GM21723 (cell line): ENCODE data around the gene PCAT7.
"Not testable (repeated sequence)": the region's sequence is repeated elsewhere in the genome, so short reads cannot be mapped to it uniquely, and the experiment has no call there.

ENCODE experiments used
- ATAC-seq: cut with Tn5 transposase; IDR thresholded peaks from one replicate; pipeline ENCODE4 v1.9.1; 2021; ENCODE audit warnings: mild to moderate bottlenecking, moderate library complexity; ENCODE audit not compliant: unreplicated experiment

The PCAT7 gene

DNA sequence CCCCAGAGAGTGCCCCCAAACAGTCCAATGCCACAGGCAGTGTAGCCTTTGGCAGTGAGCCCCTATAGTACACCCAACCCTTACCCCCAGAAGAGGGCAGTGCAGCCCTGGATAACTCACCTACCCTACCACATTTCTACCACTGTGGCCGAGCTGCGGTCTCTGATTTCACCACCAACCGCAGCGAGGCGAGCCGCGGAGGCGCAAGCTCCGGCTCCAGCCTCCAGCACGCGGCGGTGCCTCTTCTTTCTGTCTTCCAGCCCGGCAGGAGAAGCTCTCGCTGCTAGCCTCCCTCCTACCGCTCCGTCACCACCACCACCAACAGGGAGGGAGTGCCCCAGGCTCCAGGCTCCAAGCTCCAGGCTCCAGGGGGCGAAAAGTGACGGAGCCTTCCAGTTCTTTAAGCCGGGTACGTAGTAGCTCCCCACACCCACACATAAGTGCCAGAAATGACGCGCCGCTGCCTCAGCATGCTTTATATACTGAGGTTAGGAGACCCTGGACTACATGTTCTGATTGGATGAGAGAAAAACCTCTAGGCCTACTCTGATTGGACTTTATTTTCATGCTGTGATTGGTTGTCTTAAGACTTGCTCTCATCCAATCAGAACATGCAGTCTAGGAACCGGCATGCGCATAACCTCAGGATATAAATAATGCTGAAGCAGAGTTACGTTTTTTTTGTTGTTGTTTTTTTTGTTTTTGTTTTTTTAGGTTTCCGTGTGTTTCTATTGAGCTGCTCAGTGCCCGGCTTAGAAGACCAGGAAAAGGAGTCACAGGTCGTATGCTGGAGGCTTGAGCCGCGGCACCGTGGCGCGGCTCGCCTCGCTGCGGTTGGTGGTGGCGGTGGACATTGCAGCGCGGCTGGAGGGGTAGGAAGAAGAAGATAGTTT lies at the start of gene PCAT7:
TSS of gene PCAT7 (plus strand) at position 645 of the 893 bp plus-strand sequence.
- ATAC-seq: no peak

DNA sequence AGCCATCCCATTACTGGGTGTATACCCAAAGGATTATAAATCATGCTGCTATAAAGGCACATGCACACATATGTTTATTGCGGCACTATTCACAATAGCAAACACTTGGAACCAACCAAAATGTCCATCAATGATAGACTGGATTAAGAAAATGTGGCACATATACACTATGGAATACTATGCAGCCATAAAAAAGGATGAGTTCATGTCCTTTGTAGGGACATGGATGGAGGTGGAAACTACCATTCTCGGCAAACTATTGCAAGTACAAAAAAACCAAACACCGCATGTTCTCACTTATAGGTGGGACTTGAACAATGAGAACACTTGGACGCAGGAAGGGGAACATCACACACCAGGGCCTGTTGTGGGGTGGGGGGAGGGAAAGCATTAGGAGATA lies 48.5 kb upstream of the PCAT7 start:
- not testable (repeated sequence) for ATAC-seq

DNA sequence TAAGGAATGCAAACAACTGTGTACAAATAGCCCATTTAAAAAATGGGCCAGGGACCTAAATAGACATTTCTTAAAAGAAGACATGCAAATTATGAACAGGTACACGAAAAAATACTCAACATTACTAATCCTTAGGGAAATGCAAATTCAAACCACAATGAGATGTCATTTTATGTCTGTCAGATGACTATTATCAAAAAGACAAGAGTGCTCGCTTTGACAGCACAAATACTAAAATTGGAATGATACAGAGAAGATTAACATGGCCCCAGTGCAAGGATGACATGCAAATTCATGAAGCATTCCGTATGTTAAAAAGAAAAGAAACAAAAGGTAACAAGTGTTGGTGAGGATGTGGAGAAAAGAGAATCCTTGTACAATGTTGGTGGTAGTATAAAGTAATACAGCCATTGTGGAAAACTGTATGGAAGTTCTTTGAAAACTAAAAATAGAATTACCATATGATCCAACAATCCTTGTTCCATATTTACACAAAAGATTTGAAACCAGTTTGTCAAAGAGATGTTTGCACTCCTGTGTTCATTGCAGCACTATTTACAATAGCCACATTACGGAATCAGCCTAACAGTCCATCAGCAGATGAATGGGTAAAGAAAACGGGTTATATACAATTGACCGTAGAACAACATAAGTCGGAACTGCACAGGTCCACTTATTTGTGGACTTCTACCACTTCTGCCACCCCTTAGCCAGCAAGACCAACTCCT lies 47.2 kb upstream of the PCAT7 start:
- ATAC-seq: no peak

DNA sequence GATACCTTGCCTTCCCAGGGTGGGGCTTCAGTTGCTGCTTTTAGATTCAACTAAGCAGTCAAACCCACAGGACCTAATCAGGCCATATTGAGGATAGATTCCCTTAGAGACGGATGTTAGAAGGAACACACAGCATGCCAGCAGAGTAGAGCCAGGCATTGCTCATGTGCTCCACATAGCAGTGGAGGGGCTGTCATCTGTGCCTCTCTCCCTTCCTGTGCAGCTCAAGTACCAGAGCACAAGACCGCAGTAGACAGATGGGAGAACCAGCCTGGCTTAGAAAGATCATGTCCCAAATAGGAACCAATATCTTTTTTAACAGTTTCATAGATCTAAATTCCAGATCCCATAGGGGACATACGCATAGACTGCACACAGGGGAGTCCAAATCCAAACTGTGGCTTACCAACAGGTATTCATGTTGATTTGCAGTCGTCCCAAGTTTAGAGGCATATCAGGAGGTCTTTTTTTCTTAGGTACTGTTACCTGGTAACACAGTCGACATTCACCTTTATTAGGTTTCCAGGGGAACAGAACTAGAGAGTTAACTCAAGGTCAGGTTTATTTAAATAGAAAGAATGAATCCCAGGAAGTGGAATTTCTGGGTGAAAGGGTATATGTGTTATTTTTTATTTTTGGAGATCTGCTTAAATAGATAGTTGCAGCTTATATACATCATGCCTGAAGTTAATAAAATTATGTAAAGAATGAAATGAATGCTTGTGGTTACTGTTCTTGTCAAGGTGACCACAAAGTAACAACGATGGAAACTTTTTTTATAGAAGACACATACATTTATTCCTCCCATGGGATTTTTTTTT lies 43.5 kb upstream of the PCAT7 start:
- no peak for ATAC-seq

DNA sequence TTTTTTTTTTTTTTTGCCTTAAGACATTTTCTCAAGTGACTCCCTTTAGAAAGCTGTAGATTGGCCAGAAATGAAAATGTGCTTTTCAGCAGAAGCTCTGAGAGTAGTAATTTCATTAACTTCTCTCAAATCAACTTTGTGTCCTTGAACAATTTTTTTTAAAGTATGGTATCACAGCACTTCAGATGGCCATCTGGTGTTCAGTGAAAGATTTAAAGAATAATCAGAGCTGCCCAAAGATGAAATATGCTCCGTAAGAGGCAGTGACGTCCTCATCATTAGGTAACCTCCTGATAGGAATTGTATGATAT lies 43.0 kb upstream of the PCAT7 start:
- ATAC-seq: no peak

DNA sequence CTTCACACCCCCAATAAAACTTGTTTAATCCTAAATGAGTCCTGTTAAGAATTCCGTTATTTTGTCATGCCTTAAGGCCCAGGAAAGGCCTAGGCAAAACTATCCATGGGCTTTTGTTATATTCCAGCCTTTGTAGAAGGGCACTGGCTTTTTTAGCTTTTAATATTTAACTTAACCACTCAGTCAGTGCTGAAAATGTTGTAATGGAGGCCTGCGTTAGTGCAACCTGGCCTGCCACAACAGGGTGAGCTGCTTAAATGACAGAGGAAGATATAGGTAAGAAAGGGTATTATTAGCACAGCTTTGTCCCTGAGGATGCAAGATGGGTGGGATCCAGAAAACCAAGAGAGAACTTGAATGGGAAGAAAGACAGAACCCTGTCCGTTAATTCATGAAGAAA lies 40.2 kb upstream of the PCAT7 start:
- no peak for ATAC-seq

DNA sequence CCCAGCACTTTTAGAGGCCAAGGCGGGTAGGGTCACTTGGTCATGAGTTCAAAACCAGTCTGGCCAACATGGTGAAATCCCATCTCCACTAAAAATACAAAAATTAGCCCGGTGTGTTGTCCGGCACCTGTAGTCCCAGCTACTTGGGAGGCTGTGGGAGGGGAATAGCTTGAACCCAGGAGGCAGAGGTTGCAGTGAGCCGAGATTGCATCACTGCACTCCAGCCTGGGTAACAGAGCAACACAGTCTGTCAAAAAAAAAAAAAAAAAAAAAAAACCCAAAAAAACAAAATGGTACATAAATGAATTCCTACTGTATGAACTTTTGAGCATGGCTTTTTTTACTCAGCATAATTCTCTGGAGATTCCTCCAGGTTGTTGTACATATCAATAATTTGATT lies 37.6 kb upstream of the PCAT7 start:
- no peak for ATAC-seq

DNA sequence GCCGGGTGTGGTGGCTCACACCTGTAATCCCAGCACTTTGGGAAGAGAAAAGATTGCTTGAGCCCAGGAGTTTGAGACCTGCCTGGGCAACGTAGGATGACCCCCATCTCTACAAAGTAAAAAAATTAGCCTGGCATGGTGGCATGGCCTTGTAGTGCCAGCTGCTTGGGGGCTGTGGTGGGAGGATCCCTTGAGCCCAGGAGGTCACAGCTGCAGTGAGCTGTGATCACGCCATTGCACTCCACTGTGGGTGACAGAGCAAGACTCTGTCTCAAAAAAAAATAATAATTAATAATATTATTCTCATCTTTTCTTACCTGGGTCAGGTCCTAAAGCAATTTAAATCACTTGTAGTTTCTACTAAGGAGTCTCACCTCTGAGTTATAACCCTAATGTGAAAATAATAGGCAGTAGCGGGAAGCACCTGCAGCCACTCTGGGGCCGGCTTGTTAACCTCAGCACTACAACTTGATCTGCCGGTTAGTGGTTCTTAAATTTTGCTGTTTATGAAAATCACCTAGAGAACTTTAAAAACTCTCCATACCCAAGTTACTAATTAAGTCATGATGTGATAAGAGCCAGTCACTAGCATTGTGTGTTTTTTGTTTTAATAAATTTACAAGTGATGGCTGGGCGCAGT lies 29.4 kb upstream of the PCAT7 start:
- no peak for ATAC-seq

DNA sequence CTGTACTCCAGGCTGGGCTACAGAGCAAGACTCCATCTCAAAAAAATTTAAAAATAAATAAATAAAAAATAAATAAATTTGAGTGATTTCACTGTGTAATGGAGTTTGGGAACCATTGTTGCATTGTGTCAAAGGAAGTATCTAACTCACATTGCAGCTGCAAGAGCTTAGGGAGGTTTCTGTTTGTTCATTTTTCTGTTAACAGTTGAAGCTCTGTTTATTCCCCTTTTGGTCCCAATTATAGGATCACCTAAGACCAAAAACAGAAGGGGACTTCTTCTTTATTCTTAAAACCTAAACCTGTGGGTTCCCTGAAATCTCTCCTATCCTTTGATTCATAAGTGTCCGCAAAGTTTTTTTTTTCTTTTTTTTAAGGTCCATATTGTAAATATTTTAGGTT lies 28.6 kb upstream of the PCAT7 start:
- no peak for ATAC-seq

DNA sequence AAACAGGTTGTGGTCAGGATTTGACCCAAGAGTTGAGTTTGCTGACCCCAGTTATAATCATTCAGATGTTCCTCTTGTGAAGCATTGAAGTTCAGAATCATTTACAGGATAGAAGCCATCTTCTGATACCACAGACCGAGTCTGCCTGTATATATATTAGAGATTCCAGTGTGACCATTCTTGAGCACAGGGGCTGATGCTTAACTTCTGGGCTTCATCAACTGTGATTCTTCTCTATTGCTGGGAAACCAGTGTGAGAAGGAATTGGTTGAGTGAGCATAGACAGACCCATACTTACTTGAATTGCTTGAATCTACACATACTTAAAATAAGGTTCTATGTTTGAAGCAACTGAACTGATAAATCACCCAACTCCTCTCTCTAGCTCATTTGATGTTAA lies 27.9 kb upstream of the PCAT7 start:
- ATAC-seq: no peak

DNA sequence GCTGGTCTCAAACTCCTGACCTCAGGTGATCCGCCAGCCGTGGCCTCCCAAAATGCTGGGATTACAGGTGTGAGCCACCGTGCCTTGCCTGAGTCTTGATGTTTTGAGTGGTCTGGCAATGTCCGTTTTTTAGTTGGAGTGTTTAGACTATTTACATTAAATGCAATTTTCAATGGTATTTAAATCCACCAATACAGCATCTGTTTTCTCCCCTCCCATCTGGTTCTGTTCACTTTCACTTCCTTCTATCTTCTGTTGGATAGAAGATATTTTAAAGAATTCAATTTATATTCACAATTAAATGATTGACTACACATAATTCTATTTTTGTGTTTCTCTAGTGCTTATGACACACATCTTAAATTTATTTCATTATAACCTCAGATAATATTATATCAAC lies 26.0 kb upstream of the PCAT7 start:
- no peak for ATAC-seq

DNA sequence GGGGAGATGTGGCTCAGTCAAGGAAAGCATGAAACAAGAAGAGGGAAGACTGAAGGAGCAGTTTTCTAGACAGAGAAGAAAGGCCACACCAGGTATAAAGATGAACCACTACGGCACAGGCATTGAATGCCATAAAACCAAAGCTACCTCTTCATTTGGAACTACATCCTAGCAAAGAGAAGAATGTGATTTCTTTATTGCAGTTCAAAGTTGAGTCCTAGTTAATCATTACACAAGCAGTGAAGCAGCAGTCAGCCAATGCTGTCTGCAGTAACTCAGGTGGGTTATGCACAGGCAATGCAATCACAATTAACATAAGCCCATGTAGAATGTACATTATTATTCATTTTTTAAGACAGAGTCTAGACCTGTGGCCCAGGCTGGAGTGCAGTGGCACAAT lies 21.7 kb upstream of the PCAT7 start:
- no peak for ATAC-seq

DNA sequence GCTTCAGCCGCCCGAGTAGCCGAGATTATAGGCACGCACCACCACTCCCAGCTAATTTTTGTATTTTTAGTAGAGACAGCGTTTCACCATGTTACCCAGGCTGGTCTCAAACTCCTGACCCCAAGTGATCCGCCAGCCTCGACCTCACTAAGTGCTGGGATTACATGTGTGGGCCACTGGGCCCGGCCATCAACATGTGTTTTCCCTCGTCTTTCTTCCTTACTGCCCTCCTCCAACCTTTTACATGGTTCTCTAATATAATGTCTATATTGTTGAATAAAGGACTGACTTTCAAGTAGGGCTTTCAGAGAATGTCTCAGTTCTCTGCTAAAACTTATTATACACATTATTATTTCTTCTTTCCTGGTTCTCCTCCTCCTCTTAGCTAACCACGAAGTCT lies 21.3 kb upstream of the PCAT7 start:
- ATAC-seq: no peak

DNA sequence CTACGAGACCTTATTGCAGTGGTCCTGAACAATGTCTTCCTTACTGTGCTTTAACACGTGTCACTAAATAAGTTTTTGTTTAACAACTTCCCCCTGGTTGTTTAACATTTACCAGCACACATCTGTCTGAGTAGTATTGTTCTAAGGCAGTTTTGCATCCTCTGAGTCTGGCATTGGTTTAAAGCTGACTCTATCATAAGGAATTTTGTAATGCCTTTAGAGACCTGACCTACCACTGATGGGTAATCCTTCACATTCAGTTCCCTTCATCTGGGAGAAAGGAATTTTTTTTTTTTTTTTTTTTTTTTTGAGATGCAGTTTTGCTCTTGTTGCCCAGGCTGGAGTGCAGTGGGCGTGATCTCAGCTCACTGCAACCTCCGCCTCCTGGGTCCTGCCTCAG lies 20.0 kb upstream of the PCAT7 start:
- ATAC-seq: no peak

DNA sequence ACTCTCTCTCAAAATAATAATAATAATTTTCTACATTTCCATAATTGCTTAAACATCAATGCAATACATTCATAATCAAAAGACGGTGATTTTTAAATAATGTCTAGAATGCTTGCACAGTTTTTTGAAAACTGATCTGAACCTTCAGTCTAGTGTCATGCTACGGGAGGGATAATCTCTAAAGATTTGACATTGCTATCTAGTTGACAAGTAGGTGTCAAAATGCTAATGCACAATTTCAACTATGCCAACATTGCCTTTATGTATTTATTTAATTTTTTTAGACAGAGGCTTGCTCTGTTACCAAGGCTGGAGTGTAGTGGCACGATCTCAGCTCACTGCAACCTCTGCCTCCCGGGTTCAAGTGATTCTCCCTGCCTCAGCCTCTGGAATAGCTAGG lies 16.0 kb upstream of the PCAT7 start:
- ATAC-seq: no peak

DNA sequence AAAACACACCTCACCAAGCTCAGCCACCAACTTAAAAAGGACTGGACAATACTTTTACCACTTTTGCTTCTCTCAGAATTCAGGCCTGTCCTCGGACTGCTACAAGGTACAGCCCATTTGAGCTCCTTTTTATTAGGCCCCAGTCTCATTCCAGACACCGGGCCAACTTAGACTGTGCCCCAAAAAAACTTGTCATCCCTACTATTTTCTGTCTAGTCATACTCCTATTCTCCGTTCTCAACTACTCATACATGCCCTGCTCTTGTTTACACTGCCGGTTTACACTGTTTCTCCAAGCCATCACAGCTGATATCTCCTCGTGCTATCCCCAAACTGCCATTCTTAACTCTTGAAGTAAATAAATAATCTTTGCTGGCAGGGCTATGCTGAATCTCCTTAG lies 10.5 kb upstream of the PCAT7 start:
- ATAC-seq: not testable (repeated sequence)

DNA sequence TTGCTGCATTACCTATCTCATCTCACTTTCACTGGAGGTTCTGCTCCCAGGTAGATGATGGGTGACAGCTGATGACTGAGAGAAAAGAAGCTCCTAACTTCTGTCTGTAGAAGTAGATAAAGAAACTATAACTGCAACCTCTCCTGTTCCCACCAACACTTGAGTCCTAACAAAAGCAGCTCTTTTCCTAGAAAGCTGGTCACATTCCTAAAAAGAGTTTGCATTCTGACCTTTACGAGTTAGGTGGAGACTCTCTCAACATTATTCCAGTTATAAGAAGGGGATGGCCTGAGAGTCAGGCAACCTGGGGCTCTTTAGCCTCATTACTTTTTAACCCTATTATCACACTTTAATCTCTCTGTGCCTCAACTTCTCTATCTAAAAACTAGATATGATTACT lies 8.9 kb upstream of the PCAT7 start:
- no peak for ATAC-seq

DNA sequence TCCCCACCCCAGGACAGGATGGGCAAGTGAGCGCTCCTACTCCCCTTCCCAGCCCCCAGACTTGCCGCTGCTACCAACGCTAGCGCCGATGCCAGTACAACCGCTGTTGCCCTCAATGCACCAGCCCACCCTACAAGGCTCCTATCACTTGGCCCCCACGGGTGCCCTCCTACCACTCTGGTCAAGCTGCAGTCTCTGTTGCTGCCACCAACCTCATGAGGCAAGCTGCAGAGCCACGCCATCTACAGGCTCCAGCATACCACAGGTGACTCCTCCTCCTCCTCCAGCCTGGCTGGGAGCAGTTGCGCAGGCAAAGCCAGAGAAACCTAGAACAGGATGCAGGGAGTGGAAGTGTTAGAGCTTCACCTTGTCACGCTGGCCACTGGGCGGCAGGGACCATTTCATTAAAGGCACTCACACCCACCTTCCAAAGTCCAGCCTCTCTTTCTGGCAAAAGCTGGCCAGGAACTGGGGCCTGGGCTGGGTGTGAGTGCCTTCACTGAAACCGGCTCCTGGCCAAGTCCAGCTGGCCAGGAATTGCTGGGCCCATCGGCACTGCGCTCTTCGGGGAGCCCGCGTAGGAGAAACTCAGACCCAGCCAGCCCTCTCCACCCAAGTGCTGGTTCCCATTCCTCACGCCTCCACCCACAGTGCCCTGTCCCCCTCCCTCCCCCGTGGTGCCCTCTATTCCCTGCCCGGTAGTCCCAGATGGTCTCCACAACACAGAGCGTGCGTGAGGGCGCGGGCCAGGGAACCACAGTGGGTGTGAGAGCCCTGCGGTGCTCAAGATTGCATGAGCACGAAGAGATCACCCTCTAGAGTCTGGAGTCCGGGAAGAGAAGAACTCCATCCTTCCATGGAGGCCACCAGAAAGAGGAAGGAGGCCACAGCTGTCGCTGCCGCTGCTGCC lies 1.6 kb upstream of the PCAT7 start:
- no peak for ATAC-seq

DNA sequence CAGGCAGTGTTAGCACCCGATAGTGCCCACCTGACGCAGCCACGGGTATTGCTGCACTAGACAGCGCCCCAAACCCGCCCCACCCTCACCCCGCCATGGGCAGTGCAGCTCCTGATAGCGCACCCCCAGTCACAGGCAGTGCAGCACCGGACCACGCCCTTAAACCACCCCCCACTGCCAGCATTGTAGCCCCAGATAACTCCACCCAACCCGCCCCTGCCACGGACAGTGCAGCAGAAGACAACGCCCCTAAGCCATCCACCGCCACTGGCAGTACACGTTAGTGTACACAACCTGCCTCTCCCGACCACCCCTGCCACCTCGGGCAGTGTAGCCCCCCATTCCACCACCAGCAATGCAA lies 825 bp upstream of the PCAT7 start:
- ATAC-seq: no peak

DNA sequence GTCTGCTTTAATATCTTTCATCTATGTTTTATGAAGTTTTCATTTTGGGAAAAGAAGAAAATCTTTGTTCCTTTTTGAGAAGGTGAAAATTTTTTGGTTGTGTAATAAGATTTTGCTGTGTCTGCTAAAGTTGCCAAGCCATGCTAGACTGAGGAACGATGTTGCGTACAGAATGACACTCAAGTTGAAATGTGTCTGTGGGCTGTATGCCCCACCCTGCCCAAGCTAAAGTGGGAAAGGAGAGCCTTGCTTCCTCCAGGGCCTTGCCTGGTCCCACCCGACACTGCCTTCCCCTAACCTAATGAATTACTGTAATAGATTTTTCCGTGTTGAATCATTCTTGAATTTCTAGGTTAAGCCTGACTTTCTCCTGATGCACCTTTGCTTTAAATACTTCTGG lies 2.5 kb downstream of the PCAT7 start:
- no peak for ATAC-seq
